GM23338 (cell line): ENCODE measurements around the gene TEKT2. TPM values are rescaled to one million over a fixed set of nuclear protein-coding genes. Genes with fewer than 3 reads are reported as not detected.

Experiments used
- ATAC-seq: fragments of 200-7000 bp; cut with Tn5 transposase; 3 replicates; pipeline ENCODE4 v1.9.1; 2020
- DNase-seq: peaks from one replicate; pipeline ENCODE4 v3.0.0-alpha.2; 2015; ENCODE audit warnings: low spot score
- H2AFZ ChIP-seq: fragments of 200-600 bp; sonication (generic); 2 replicates; pipeline ENCODE4 v1.8.0; 2016; ENCODE audit warnings: antibody characterized with exemption, mild to moderate bottlenecking, moderate library complexity
- H3F3A ChIP-seq: fragments of 200-600 bp; sonication (generic); replicated peaks from 2 replicates; pipeline ENCODE4 v1.8.0; 2017; ENCODE audit warnings: antibody characterized with exemption, mixed run types, low read depth
- H3K27ac ChIP-seq: fragments of 200-600 bp; sonication (generic); 2 replicates; pipeline ENCODE4 v1.6.1; 2016; ENCODE audit warnings: low read depth
- H3K27me3 ChIP-seq: fragments of 200-600 bp; sonication (generic); 2 replicates; pipeline ENCODE4 v1.8.0; 2016; ENCODE audit warnings: mild to moderate bottlenecking, mixed run types, moderate library complexity; ENCODE audit not compliant: insufficient read depth
- H3K36me3 ChIP-seq: fragments of 200-600 bp; sonication (generic); 2 replicates; pipeline ENCODE4 v1.8.0; 2016; ENCODE audit warnings: mild to moderate bottlenecking; ENCODE audit not compliant: insufficient read depth
- H3K4me1 ChIP-seq: fragments of 200-600 bp; sonication (generic); 2 replicates; pipeline ENCODE4 v1.8.0; 2016; ENCODE audit warnings: mild to moderate bottlenecking, moderate library complexity; ENCODE audit not compliant: insufficient read depth
- H3K4me2 ChIP-seq: fragments of 200-600 bp; sonication (generic); 2 replicates; pipeline ENCODE4 v1.7.1; 2017; ENCODE audit warnings: mixed run types
- H3K4me3 ChIP-seq: fragments of 200-600 bp; sonication (generic); 2 replicates; pipeline ENCODE4 v1.6.1; 2016; ENCODE audit warnings: mixed run types
- H3K79me2 ChIP-seq: fragments of 200-600 bp; sonication (generic); replicated peaks from 2 replicates; pipeline ENCODE4 v1.8.0; 2017; ENCODE audit warnings: mild to moderate bottlenecking; ENCODE audit not compliant: insufficient read depth
- H3K9me2 ChIP-seq: fragments of 200-600 bp; sonication (generic); 2 replicates; pipeline ENCODE4 v1.8.0; 2017; ENCODE audit not compliant: insufficient read depth
- H4K20me1 ChIP-seq: fragments of 200-600 bp; sonication (generic); replicated peaks from 2 replicates; pipeline ENCODE4 v1.8.0; 2017; ENCODE audit warnings: mild to moderate bottlenecking; ENCODE audit not compliant: insufficient read depth
- H3K27ac Mint-ChIP-seq: 2 replicates; pipeline ENCODE4 v1.8.0; 2020; ENCODE audit warnings: inconsistent platforms, mild to moderate bottlenecking, moderate library complexity, mixed read lengths
- H3K27me3 Mint-ChIP-seq: 3 replicates; pipeline ENCODE4 v1.8.0; 2022; ENCODE audit warnings: low read depth, mild to moderate bottlenecking, moderate library complexity, mixed read lengths, inconsistent platforms; ENCODE audit not compliant: insufficient read depth, poor library complexity
- H3K36me3 Mint-ChIP-seq: 3 replicates; pipeline ENCODE4 v1.8.0; 2021; ENCODE audit warnings: low read depth, mild to moderate bottlenecking, inconsistent platforms, moderate library complexity, mixed read lengths
- H3K4me1 Mint-ChIP-seq: 3 replicates; pipeline ENCODE4 v1.8.0; 2020; ENCODE audit warnings: mild to moderate bottlenecking, inconsistent platforms, mixed read lengths
- H3K4me3 Mint-ChIP-seq: 3 replicates; pipeline ENCODE4 v1.8.0; 2021; ENCODE audit warnings: moderate library complexity, mild to moderate bottlenecking, inconsistent platforms, mixed read lengths
- H3K9me3 Mint-ChIP-seq: 3 replicates; pipeline ENCODE4 v1.8.0; 2020; ENCODE audit warnings: moderate library complexity, mild to moderate bottlenecking, inconsistent platforms, mixed read lengths
- EZH2phosphoT487 ChIP-seq: fragments of 200-600 bp; sonication (generic); IDR thresholded peaks from one replicate; pipeline ENCODE4 v1.8.1; 2018; ENCODE audit warnings: antibody characterized with exemption; ENCODE audit not compliant: unreplicated experiment
- JUNB ChIP-seq: IDR thresholded peaks from one replicate; pipeline ENCODE4 v1.6.1; 2016; ENCODE audit warnings: antibody characterized with exemption; ENCODE audit not compliant: unreplicated experiment
- POLR2AphosphoS5 ChIP-seq: IDR thresholded peaks from 2 replicates; pipeline ENCODE4 v1.6.1; 2016; ENCODE audit warnings: antibody characterized with exemption, low read depth
- STAT1 ChIP-seq: IDR thresholded peaks from one replicate; pipeline ENCODE4 v1.6.1; 2016; ENCODE audit warnings: antibody characterized with exemption; ENCODE audit not compliant: unreplicated experiment
- ZNF114 ChIP-seq: fragments of 250-450 bp; sonication (Bioruptor Pico); IDR thresholded peaks from 2 replicates; pipeline ENCODE4 v1.5.0; 2020; ENCODE audit warnings: mild to moderate bottlenecking, moderate library complexity
- polyA plus RNA-seq: library from polyadenylated mRNA; unstranded; fragments of >200 nt; fragmentation: Nextera tagmentation; extraction: Ambion mirVana; gene quantifications from 2 replicates; pipeline ENCODE4 v1.2.1, GENCODE V29; 2016
- total RNA-seq: library from RNA; depleted of rRNA; stranded (reverse); fragments of >200 nt; shearing (Covaris generic); gene quantifications from 2 replicates; pipeline ENCODE4 v1.2.3, GENCODE V29; 2014
- TF ChIP-seq, protein P1 (sequence below): IDR thresholded peaks from one replicate; pipeline ENCODE4 v1.6.1; 2018; ENCODE audit warnings: antibody characterized with exemption; ENCODE audit not compliant: unreplicated experiment
- TF ChIP-seq, protein P2 (sequence below): IDR thresholded peaks from 2 replicates; pipeline ENCODE4 v1.6.1; 2016; ENCODE audit warnings: antibody characterized with exemption
- TF ChIP-seq, protein P3 (sequence below): fragments of 250-450 bp; sonication (Bioruptor Pico); IDR thresholded peaks from 2 replicates; pipeline ENCODE4 v1.5.0; 2020; ENCODE audit warnings: mild to moderate bottlenecking, moderate library complexity

The TEKT2 gene
- total and polyA plus RNA-seq, 2 experiments from 2014 or later: 0.36 to 0.94 TPM

DNA sequence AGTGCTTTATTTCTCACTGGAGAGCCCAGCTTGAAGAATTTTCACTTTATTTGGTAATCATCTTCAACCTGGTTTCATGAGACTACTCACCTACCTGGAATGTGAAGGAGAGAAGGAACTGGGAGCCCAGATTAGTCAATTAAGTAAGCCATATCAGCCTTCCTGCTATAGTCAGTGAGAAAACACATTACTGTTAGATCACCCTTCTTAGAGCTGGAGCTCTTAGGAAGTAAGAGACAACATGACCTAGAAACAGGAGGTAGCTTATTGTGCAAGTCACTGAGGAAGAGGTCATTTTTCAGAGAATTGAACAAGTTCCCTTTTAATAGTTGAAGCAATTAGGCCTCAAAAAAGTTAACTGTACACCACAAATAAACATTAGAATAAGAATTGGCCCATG, 49.2 kb upstream of the TEKT2 start (continued):
- TF ChIP-seq, protein P1, sequence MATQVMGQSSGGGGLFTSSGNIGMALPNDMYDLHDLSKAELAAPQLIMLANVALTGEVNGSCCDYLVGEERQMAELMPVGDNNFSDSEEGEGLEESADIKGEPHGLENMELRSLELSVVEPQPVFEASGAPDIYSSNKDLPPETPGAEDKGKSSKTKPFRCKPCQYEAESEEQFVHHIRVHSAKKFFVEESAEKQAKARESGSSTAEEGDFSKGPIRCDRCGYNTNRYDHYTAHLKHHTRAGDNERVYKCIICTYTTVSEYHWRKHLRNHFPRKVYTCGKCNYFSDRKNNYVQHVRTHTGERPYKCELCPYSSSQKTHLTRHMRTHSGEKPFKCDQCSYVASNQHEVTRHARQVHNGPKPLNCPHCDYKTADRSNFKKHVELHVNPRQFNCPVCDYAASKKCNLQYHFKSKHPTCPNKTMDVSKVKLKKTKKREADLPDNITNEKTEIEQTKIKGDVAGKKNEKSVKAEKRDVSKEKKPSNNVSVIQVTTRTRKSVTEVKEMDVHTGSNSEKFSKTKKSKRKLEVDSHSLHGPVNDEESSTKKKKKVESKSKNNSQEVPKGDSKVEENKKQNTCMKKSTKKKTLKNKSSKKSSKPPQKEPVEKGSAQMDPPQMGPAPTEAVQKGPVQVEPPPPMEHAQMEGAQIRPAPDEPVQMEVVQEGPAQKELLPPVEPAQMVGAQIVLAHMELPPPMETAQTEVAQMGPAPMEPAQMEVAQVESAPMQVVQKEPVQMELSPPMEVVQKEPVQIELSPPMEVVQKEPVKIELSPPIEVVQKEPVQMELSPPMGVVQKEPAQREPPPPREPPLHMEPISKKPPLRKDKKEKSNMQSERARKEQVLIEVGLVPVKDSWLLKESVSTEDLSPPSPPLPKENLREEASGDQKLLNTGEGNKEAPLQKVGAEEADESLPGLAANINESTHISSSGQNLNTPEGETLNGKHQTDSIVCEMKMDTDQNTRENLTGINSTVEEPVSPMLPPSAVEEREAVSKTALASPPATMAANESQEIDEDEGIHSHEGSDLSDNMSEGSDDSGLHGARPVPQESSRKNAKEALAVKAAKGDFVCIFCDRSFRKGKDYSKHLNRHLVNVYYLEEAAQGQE: no peak
- TF ChIP-seq POLR2AphosphoS5 (no peak), ZNF114 (CRISPR knock-in tag) (no peak), JUNB (no peak), EZH2phosphoT487 (no peak)
- TF ChIP-seq, protein P2, sequence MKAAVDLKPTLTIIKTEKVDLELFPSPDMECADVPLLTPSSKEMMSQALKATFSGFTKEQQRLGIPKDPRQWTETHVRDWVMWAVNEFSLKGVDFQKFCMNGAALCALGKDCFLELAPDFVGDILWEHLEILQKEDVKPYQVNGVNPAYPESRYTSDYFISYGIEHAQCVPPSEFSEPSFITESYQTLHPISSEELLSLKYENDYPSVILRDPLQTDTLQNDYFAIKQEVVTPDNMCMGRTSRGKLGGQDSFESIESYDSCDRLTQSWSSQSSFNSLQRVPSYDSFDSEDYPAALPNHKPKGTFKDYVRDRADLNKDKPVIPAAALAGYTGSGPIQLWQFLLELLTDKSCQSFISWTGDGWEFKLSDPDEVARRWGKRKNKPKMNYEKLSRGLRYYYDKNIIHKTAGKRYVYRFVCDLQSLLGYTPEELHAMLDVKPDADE: no peak

DNA sequence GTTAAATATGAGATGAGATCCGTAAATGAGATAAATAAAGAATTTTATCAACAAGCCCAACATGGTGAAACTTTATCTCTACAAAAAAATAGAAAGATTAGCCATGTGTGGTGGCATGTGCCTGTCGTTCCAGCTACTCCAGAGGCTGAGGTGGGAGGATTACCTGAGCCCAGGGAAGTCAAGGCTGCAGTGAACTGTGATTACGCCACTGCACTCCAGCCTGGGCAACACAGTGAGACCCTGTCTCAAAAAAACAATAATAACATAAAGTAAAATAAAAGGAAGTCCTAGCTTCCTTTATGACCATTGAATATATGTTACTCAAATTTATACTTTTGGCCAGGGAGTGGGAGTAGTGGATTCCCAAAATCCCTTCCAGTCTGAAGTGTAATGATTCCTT, 48.7 kb upstream of the TEKT2 start:
- TF ChIP-seq JUNB: no peak
- TF ChIP-seq, protein P2: no peak
- TF ChIP-seq, protein P1: no peak
- TF ChIP-seq, protein P3, sequence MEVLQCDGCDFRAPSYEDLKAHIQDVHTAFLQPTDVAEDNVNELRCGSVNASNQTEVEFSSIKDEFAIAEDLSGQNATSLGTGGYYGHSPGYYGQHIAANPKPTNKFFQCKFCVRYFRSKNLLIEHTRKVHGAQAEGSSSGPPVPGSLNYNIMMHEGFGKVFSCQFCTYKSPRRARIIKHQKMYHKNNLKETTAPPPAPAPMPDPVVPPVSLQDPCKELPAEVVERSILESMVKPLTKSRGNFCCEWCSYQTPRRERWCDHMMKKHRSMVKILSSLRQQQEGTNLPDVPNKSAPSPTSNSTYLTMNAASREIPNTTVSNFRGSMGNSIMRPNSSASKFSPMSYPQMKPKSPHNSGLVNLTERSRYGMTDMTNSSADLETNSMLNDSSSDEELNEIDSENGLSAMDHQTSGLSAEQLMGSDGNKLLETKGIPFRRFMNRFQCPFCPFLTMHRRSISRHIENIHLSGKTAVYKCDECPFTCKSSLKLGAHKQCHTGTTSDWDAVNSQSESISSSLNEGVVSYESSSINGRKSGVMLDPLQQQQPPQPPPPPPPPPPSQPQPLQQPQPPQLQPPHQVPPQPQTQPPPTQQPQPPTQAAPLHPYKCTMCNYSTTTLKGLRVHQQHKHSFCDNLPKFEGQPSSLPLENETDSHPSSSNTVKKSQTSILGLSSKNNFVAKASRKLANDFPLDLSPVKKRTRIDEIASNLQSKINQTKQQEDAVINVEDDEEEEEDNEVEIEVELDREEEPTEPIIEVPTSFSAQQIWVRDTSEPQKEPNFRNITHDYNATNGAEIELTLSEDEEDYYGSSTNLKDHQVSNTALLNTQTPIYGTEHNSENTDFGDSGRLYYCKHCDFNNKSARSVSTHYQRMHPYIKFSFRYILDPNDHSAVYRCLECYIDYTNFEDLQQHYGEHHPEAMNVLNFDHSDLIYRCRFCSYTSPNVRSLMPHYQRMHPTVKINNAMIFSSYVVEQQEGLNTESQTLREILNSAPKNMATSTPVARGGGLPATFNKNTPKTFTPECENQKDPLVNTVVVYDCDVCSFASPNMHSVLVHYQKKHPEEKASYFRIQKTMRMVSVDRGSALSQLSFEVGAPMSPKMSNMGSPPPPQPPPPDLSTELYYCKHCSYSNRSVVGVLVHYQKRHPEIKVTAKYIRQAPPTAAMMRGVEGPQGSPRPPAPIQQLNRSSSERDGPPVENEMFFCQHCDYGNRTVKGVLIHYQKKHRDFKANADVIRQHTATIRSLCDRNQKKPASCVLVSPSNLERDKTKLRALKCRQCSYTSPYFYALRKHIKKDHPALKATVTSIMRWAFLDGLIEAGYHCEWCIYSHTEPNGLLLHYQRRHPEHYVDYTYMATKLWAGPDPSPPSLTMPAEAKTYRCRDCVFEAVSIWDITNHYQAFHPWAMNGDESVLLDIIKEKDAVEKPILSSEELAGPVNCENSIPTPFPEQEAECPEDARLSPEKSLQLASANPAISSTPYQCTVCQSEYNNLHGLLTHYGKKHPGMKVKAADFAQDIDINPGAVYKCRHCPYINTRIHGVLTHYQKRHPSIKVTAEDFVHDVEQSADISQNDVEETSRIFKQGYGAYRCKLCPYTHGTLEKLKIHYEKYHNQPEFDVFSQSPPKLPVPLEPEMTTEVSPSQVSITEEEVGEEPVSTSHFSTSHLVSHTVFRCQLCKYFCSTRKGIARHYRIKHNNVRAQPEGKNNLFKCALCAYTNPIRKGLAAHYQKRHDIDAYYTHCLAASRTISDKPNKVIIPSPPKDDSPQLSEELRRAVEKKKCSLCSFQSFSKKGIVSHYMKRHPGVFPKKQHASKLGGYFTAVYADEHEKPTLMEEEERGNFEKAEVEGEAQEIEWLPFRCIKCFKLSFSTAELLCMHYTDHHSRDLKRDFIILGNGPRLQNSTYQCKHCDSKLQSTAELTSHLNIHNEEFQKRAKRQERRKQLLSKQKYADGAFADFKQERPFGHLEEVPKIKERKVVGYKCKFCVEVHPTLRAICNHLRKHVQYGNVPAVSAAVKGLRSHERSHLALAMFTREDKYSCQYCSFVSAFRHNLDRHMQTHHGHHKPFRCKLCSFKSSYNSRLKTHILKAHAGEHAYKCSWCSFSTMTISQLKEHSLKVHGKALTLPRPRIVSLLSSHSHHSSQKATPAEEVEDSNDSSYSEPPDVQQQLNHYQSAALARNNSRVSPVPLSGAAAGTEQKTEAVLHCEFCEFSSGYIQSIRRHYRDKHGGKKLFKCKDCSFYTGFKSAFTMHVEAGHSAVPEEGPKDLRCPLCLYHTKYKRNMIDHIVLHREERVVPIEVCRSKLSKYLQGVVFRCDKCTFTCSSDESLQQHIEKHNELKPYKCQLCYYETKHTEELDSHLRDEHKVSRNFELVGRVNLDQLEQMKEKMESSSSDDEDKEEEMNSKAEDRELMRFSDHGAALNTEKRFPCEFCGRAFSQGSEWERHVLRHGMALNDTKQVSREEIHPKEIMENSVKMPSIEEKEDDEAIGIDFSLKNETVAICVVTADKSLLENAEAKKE (CRISPR knock-in tag): no peak
- no peak for TF ChIP-seq STAT1
- no peak overlapping the region for H3K4me3 Mint-ChIP-seq
- Histone ChIP-seq H3K9me2 (no peaks in the 10 kb centered on the region), H3F3A (no peaks in the 10 kb centered on the region), H3K79me2 (no peaks in the 10 kb centered on the region), H3K4me1 (no peaks in the 10 kb centered on the region), H3K4me3 (no peak overlapping the region), H3K4me2 (no peak overlapping the region), H3K27ac (no peak overlapping the region), H3K36me3 (peaks cover 5% of the 10 kb centered on the region; the same call in 1 of the 2 replicates), H2AFZ (no peak overlapping the region), H3K27me3 (no peaks in the 10 kb centered on the region), H4K20me1 (no peaks in the 10 kb centered on the region)
- H3K36me3 Mint-ChIP-seq: peaks cover 20% of the 10 kb centered on the region; the same call in 2 of the 3 replicates
- no peak for DNase-seq
- no peaks in the 10 kb centered on the region for H3K27me3 Mint-ChIP-seq
- ATAC-seq: no peak
- no peaks in the 10 kb centered on the region; the same call in 2 of the 3 replicates for H3K9me3 Mint-ChIP-seq
- H3K4me1 Mint-ChIP-seq: no peaks in the 10 kb centered on the region
- H3K27ac Mint-ChIP-seq: no peak overlapping the region
